RPMI7951 (cell line): ENCODE results near the gene PAWR. TPM values are rescaled to one million over a fixed set of nuclear protein-coding genes. Genes with fewer than 3 reads are reported as not detected.
"Not testable (repeated sequence)": the region's sequence is repeated elsewhere in the genome, so short reads cannot be mapped to it uniquely, and the experiment has no call there.

Experiments
- DNase-seq: peaks from one replicate; pipeline ENCODE4 v3.0.0-alpha.2; 2012; ENCODE audit warnings: low read depth
- total RNA-seq: library from RNA; depleted of rRNA; stranded (reverse); fragments of >200 nt; shearing (Covaris generic); gene quantifications from 2 replicates; pipeline ENCODE4 v1.2.3, GENCODE V29; 2014

Gene PAWR
- total RNA-seq, 1 experiment from 2014 or later, result 11.8 TPM

DNA sequence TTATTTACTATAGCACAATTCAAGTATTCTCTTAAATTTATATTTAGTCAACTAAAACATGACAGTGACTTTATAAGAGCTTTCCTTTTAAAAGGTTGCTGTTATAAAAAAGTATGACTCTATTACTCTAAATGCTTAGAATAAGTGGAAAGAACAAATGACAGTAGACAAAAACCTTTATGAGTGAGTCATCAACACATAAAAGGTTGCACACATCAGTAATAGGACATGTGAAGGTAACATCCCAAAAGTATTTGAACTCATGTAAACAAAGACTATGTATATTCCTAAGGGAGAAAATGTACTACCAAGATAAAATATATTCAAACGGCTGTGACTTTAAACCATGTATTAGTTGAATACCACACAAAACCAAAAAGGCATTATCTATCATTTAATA is 98.8 kb downstream of the PAWR start:
- DNase-seq, result no peak

- no peak for DNase-seq
Observed at GRCh38 chr12:79590751-79591150, 100.0 kb downstream of the PAWR start.

DNA sequence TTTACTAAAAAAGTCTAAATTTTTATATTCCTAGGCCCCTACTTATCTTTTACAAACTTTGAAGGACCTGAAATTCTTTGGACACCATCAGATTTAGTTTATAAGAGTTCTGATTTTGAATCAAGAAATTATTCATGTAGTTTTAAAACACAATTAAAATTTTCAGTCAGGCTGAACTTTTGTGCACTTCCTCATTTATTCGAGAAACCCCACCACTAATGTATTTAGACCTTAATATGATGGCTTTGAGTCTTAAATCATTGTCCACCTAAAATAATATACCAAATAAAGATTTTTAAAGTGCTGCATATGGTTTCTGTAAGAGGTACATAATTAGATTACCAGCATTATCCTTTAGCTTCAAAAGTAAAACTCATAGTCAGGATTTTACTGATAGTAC is 103.4 kb downstream of the PAWR start:
- no peak for DNase-seq

- no peak for DNase-seq
Observed at GRCh38 chr12:79585147-79585546, 105.6 kb downstream of the PAWR start.

DNA sequence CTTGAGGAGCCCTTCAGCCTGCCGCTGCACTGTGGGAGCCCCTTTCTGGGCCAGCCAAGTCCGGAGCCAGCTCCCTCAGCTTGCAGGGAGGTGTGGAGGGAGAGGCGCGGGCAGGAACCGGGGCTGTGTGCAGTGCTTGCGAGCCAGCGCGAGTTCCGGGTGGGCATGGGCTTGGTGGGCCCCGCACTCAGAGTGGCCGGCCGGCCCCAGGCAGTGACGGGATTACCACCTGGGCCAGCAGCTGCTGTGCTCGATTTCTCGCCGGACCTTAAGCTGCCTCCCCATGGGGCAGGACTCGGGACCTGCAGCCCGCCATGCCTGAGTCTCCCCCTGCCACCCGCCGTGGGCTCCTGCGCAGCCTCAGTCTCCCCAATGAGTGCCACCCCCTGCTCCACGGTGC is 116.9 kb downstream of the PAWR start:
- DNase-seq, result no peak

- no peak for DNase-seq
Observed at GRCh38 chr12:79569679-79570078, 121.1 kb downstream of the PAWR start.

DNA sequence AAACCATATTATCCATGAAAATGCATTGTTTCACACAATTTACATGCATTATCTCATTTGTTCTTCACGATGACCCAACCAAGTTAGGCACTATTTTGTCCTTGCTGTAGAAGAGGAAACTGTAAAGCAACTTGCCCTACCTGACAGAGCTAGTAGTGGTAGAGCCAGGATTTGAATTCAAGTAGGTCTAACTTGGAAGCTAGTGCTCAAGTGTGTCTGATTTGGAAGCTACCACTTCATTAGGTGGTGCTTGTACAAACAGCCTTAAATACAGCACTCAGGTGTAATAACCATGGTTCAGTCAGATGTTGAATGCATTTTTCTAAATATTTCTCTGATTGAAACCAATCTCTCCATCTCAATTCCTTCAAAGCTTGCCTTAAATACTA is 123.6 kb downstream of the PAWR start:
- no peak for DNase-seq

DNA sequence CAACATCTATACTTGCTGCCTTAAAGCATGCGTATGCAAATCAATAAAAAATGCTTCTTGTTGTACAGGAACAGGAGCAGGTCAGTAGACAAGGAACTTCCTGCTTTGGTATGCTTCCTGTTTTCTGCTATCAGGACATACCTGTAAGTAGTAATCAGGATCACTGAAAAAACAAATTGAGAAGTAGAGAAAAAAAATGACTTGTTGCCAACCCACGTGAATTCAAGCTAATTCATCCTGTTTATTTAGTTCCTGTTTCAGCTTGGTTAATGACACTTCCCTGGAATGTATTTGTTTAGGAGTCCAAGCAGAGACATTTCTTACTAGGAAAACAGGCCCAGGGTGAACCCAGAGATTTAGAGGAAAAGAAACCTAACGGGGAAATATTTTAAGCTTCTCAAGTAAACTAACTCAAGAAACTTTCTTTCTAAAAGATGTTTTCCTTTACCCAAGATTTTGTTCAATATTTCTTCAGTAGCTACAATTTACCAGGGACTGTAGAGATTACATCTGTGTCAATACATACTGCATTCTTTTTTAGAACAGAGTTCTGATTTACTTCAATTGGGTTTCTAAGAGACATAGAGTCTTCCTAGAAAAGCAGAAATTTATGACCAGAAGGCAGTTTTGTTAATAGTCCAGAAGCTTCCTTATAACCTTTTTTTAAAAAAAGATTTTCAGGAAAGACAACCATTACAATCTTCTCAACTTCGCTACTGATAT is 124.2 kb downstream of the PAWR start:
- DNase-seq, result no peak

DNA sequence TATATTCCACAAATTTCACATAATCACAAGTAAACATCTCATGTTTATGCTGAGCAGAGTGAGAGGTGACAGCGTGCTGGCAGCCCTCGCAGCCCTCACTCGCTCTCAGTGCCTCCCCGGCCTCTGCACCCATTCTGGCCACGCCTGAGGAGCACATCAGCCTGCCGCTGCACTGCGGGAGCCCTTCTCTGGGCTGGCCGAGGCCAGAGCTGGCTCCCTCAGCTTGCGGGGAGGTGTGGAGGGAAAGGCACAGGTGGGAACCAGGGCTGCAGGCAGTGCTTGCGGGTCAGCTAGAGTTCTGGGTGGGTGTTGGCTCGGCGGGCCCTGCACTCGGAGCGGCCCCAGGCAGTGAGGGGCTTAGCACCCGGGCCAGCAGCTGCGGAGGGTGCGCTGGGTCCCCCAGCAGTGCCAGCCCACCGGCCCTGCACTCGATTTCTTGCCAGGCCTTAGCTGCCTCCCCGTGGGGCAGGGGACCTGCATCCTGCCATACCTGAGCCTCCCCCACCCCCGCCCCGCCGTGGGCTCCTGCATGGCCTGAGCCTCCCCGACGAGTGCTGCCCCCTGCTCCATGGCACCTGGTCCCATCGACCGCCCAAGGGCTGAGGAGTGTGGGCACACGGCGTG is 125.9 kb downstream of the PAWR start:
- not testable (repeated sequence) for DNase-seq

- DNase-seq, result no peak
Observed at GRCh38 chr12:79563021-79563740, 127.6 kb downstream of the PAWR start.

DNA sequence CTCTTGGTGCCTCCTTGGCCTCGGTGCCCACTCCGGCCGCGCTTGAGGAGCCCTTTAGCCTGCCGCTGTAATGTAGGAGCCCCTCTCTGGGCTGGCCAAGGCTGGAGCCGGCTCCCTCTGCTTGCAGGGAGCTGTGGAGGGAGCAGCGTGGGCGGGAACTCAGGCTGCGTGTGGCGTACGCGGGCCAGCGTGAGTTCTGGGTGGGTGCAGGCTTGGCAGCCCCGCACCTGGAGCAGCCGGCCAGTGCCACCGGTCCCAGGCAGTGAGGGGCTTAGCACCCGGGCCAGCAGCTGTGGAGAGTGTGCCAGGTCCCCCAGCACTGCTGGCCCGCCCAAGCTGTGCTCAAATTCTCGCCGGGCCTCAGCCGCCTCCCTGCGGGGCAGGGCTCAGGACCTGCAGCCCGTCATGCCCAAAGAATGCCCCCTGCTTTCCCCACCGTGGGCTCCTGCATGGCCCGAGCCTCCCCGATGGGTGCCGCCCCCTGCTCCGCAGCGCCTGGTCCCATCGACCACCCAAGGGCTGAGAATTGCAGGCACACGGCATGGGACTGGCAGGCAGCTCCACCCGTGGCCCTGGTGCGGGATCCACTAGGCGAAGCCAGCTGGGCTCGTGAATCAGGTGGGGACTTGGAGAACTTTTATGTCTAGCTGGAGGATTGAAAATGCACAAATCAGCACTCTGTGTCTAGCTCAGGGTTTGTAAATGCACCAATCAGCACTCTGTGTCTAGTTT is 129.2 kb downstream of the PAWR start:
- no peak for DNase-seq

DNA sequence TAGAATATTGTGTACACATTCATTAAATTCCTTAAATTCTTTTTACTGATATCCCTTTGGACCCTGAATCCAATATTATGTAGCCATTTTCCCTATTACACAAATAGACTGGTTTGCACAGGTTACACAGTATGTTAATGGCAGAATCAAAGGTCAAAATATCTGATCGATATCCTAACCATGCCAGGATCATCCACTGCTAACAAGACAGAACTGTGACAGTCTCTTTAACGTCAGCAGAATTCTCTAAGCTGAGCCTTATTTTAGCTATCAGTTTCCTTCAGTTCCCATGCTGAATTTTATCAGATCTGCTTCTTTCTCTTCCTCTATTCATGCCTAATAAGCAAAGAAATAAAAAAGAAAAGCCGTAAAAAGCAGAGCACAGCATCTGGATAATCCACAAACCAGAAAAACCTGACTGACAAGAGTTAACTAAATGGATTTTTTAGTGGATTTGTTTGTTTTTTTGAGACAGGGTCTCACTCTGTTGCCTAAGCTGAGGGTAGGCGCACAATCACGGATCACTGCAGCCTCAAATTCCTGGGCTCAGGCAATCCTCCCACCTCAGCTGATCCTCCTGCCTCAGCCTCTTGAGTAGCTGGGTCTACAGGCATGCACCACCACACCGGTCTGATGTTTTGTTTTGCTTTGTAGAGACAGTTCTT is 130.4 kb downstream of the PAWR start:
- no peak for DNase-seq

- DNase-seq, result no peak
Observed at GRCh38 chr12:79559591-79559990, 131.2 kb downstream of the PAWR start.

GRCh38 chr12:79558924-79559469 is 131.8 kb downstream of the PAWR start:
- no peak for DNase-seq

DNA sequence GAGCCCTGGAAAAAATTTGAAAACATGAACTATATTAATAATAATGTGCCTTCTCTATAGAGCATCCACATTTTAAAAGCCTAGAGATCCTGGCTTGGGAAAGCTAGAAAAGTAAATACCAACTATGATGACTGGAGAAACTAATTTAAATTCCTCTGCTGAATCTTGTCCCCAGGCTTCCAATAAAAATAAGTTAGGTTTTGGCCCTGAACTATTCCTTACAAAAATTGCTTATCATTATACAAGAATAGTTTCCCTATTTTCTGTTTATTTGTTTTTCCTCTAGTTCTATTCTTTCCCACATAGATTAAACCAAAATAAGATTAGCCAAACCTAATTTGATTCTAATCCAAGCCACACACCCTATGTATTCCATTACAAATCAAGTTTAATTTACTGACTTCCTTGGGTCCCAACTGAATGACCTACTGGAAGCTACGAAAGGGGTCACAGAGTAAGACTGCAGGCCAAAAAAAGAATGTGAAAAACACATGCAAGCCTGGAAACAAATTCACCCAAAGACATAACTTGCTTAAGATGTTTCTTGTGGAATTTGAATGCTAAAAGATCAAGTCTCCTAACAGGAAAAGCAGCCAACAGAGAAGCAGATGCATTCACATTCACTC is 133.0 kb downstream of the PAWR start:
- DNase-seq, result no peak

- DNase-seq, result peak; percentile 44
Observed at GRCh38 chr12:79555028-79555925, 135.5 kb downstream of the PAWR start.

GRCh38 chr12:79553863-79554574 is 136.7 kb downstream of the PAWR start:
- DNase-seq, result no peak

- no peak for DNase-seq
Observed at GRCh38 chr12:79552192-79552591, 138.6 kb downstream of the PAWR start.

DNA sequence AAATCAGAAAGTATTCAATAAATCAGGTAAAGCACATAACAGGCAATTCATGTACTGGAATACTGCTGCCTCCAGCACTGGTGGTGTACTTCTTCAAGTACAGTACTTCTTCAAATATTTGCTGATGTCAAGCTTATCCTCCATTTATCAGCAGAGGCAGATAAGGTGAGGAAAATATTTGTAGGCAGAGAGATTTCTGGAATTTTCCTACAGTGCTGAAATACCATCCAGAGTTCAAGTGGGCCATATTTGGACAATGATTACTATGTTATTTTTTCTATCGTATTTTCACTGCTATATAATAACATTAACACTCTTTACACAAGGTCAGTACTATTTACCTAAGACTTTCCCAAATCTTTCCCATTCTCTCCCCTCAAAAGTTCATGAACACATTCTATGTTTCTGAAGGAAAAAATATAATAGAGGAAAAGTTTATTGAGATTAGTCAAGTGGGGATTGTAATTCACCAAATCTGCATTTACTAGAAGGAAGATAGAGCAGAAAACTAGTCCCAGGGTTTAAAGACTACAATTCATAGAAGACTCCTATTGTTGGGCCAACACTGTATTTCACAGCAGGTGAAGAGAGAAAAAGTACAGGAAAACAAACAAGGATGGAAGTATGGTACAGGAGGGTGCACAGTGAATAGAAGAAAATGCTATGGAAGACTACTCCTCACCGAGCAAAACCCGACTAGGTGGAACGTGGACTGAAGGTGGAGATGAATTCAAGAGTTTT is 141.1 kb downstream of the PAWR start:
- DNase-seq, result no peak
